Neuronal stem cell (in vitro differentiated cells): ENCODE measurements around the gene TSC22D3.

Experiments
- DNase-seq: peaks from one replicate; pipeline ENCODE4 v3.0.0-alpha.2; 2013; ENCODE audit warnings: low spot score
- H2AFZ ChIP-seq: one replicate; pipeline ENCODE4 v1.6.1; 2013; ENCODE audit warnings: mild to moderate bottlenecking, low read length, inconsistent platforms
- H2AK5ac ChIP-seq: 2 replicates; pipeline ENCODE4 v1.6.1; 2013; ENCODE audit warnings: low read depth, mild to moderate bottlenecking, inconsistent platforms, low read length, moderate library complexity, mixed read lengths
- H2BK120ac ChIP-seq: 2 replicates; pipeline ENCODE4 v1.6.1; 2013; ENCODE audit warnings: low read depth, mild to moderate bottlenecking, inconsistent platforms, low read length, moderate library complexity, mixed read lengths
- H2BK12ac ChIP-seq: one replicate; pipeline ENCODE4 v1.6.1; 2013; ENCODE audit warnings: low read length, inconsistent platforms
- H2BK15ac ChIP-seq: 2 replicates; pipeline ENCODE4 v1.6.1; 2013; ENCODE audit warnings: mild to moderate bottlenecking, low read length, inconsistent platforms, mixed read lengths
- H2BK5ac ChIP-seq: one replicate; pipeline ENCODE4 v1.6.1; 2013; ENCODE audit warnings: inconsistent platforms, mild to moderate bottlenecking, low read length, moderate library complexity
- H3K14ac ChIP-seq: one replicate; pipeline ENCODE4 v1.6.1; 2013; ENCODE audit warnings: low read length, inconsistent platforms
- H3K18ac ChIP-seq: 2 replicates; pipeline ENCODE4 v1.6.1; 2013; ENCODE audit warnings: low read length, inconsistent platforms
- H3K23ac ChIP-seq: 2 replicates; pipeline ENCODE4 v1.6.1; 2013; ENCODE audit warnings: low read depth, mild to moderate bottlenecking, mixed read lengths, low read length, inconsistent platforms; ENCODE audit not compliant: poor library complexity
- H3K27ac ChIP-seq: replicated peaks from 3 replicates; pipeline ENCODE4 v1.5.1; 2013; ENCODE audit warnings: low read length, inconsistent platforms
- H3K27me3 ChIP-seq, 3 experiments: 2 replicates each; pipeline ENCODE4 v1.6.1; 2013; ENCODE audit warnings: low read length in 3 of 3, mild to moderate bottlenecking in 2 of 3, inconsistent platforms in 1 of 3, low read depth in 1 of 3, mixed read lengths in 1 of 3, moderate library complexity in 1 of 3; ENCODE audit not compliant: control insufficient read depth in 3 of 3, insufficient read depth in 3 of 3
- H3K36me3 ChIP-seq, 2 donors: replicated peaks in 1 of 2; 2 replicates each; pipeline ENCODE4 v1.6.1; 2013; ENCODE audit warnings: low read length in 2 of 2; ENCODE audit not compliant: control insufficient read depth in 2 of 2, insufficient read depth in 2 of 2
- H3K4ac ChIP-seq: 2 replicates; pipeline ENCODE4 v1.6.1; 2013; ENCODE audit warnings: inconsistent platforms, mild to moderate bottlenecking, low read length, moderate library complexity
- H3K4me1 ChIP-seq, 2 donors: 1 replicate in 1 of 2; 2 replicates in 1 of 2; pipeline ENCODE4 v1.6.1; 2013; ENCODE audit warnings: low read length in 2 of 2, low read depth in 1 of 2; ENCODE audit not compliant: control insufficient read depth in 2 of 2, insufficient read depth in 1 of 2
- H3K4me2 ChIP-seq: one replicate; pipeline ENCODE4 v1.6.1; 2013; ENCODE audit warnings: mild to moderate bottlenecking, low read length, inconsistent platforms; ENCODE audit not compliant: insufficient read depth, poor library complexity, severe bottlenecking
- H3K4me3 ChIP-seq, 2 donors: 2 replicates each; pipeline ENCODE4 v1.5.1; 2013; ENCODE audit warnings: low read length in 2 of 2, mild to moderate bottlenecking in 2 of 2, inconsistent platforms in 1 of 2, moderate library complexity in 1 of 2
- H3K79me1 ChIP-seq: one replicate; pipeline ENCODE4 v1.6.1; 2013; ENCODE audit warnings: low read depth, mild to moderate bottlenecking, inconsistent platforms, low read length, moderate library complexity
- H3K9ac ChIP-seq: one replicate; pipeline ENCODE4 v1.6.1; 2013; ENCODE audit warnings: mild to moderate bottlenecking, low read depth, low read length, inconsistent platforms; ENCODE audit not compliant: poor library complexity
- H3K9me3 ChIP-seq, 2 donors: replicated peaks in 1 of 2; 2 replicates each; pipeline versions ENCODE3 to v1.6.1; 2013; ENCODE audit warnings: low read length in 2 of 2, mild to moderate bottlenecking in 2 of 2, inconsistent platforms in 1 of 2, low read depth in 1 of 2, mixed read lengths in 1 of 2, moderate library complexity in 1 of 2; ENCODE audit not compliant: control insufficient read depth in 2 of 2, insufficient read depth in 1 of 2
- H4K8ac ChIP-seq: one replicate; pipeline ENCODE4 v1.6.1; 2013; ENCODE audit warnings: low read depth, mild to moderate bottlenecking, inconsistent platforms, low read length, moderate library complexity
- H4K91ac ChIP-seq: one replicate; pipeline ENCODE4 v1.6.1; 2013; ENCODE audit warnings: low read length, low read depth, mild to moderate bottlenecking, inconsistent platforms; ENCODE audit not compliant: poor library complexity
- WGBS, 2 donors: extraction: QIAGEN DNeasy Blood & Tissue Kit; methylation state at CpG; one replicate each; pipeline ENCODE4 v1.1.7; 2013; ENCODE audit warnings: missing lambda C conversion rate in 2 of 2, mixed read lengths in 1 of 2; ENCODE audit not compliant: insufficient read length in 2 of 2, insufficient replicate concordance in 1 of 2; ENCODE audit errors: extremely low coverage in 2 of 2; 5-methylcytosine and 5-hydroxymethylcytosine counted together

The TSC22D3 gene

DNA sequence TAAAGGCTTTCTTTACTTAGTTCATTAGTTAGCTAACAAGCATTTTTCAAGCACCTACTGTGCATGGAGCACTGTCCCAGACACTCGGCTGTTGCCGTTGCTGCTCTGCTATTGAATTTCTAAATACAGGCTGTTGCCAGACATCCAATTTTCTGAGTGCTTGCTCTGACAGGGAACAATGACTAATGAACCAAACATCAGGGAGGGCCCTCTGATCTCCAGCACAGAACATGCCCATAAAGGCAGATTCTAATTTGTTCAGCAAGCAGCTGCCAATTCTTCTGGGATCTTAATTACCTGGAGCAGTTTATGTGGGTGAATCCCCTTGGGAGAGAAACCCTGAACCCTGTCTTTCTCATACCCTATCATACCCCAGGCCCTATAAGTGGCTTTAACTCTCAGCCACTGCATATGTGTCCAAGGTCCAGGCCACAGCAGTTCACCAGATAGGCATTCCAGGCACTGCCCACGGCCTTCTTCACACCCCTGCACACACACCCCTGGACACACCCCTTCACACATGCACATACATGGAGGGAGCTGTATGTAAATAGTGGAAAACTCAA, 27.9 kb downstream of the TSC22D3 start:
- H3K4me3 ChIP-seq: no peak overlapping the region
- H3K79me1 ChIP-seq: no peaks in the 10 kb centered on the region
- H2BK15ac ChIP-seq: no peak overlapping the region
- no peak overlapping the region for H3K4me2 ChIP-seq
- H3K4ac ChIP-seq: no peak overlapping the region
- H3K23ac ChIP-seq: no peak overlapping the region
- H4K8ac ChIP-seq: no peak overlapping the region
- no peak for DNase-seq
- H3K18ac ChIP-seq: no peak overlapping the region
- H2BK5ac ChIP-seq: no peak overlapping the region
- no peak overlapping the region for H3K27ac ChIP-seq
- H2AFZ ChIP-seq: no peak overlapping the region
- no peak overlapping the region for H2AK5ac ChIP-seq
- peaks cover 0 to 69% (median 0%) of the 10 kb centered on the region in 3 experiments for H3K27me3 ChIP-seq
- H2BK12ac ChIP-seq: no peak overlapping the region
- H4K91ac ChIP-seq: no peak overlapping the region
- no CpG with 5 or more reads among the region's 3 CpGs for WGBS, 2 donors
- no peak overlapping the region for H2BK120ac ChIP-seq
- peaks cover 0 to 8% of the 10 kb centered on the region in 2 donors for H3K4me1 ChIP-seq
- no peak overlapping the region for H3K14ac ChIP-seq
- no peak overlapping the region for H3K9ac ChIP-seq
- H3K9me3 ChIP-seq: no peaks in the 10 kb centered on the region
- no peaks in the 10 kb centered on the region for H3K36me3 ChIP-seq

DNA sequence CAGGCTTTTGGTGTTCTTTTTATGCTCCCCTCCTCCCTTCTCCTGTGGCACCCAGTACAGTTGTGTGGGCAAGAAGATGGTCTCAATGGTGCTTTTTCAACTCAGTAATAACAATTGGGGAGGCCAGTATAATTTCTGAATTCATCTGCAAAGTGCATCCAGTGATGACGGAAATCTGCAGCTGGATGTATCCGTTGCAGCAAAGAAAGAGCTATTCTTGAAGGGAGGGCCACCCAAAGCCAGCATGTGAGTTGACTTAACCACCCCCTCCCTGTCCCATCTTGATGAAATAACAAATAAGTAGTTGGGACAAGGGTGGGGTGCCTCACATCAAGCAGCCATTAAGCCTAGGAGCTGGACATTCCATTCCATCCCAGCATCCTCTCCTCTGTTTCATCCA, 30.7 kb downstream of the TSC22D3 start:
- Histone ChIP-seq H3K27ac (no peak overlapping the region), H2BK120ac (no peak overlapping the region), H4K8ac (no peak overlapping the region), H3K4me1 (peaks cover 0 to 16% of the 10 kb centered on the region in 2 donors), H2BK5ac (no peak overlapping the region), H3K79me1 (no peaks in the 10 kb centered on the region), H3K27me3 (peaks cover 0 to 68% (median 0%) of the 10 kb centered on the region in 3 experiments), H2BK12ac (no peak overlapping the region), H3K36me3 (no peaks in the 10 kb centered on the region), H3K4ac (no peak overlapping the region), H3K18ac (no peak overlapping the region), H3K4me2 (no peak overlapping the region), H3K9me3 (no peaks in the 10 kb centered on the region), H3K9ac (no peak overlapping the region), H4K91ac (no peak overlapping the region), H2AFZ (no peak overlapping the region), H3K14ac (no peak overlapping the region), H3K4me3 (no peak overlapping the region), H3K23ac (no peak overlapping the region), H2AK5ac (no peak overlapping the region), H2BK15ac (no peak overlapping the region)
- no CpG with 5 or more reads among the region's 2 CpGs for WGBS, 2 donors
- DNase-seq: no peak

GRCh38 chrX:107743995-107744394, 31.6 kb downstream of the TSC22D3 start:
- Histone ChIP-seq H2AK5ac (no peak overlapping the region), H3K4me3 (no peak overlapping the region), H2AFZ (no peak overlapping the region), H4K8ac (no peak overlapping the region), H3K79me1 (no peaks in the 10 kb centered on the region), H3K36me3 (no peaks in the 10 kb centered on the region), H3K4ac (no peak overlapping the region), H3K27ac (no peak overlapping the region), H2BK15ac (no peak overlapping the region), H2BK12ac (no peak overlapping the region), H3K4me1 (peaks cover 0 to 16% of the 10 kb centered on the region in 2 donors), H2BK5ac (no peak overlapping the region), H4K91ac (no peak overlapping the region), H3K27me3 (peaks cover 0 to 63% (median 0%) of the 10 kb centered on the region in 3 experiments), H2BK120ac (no peak overlapping the region), H3K18ac (no peak overlapping the region), H3K9me3 (no peaks in the 10 kb centered on the region), H3K23ac (no peak overlapping the region), H3K9ac (no peak overlapping the region), H3K4me2 (no peak overlapping the region), H3K14ac (no peak overlapping the region)
- WGBS, 2 donors: no CpG with 5 or more reads among the region's 7 CpGs
- DNase-seq: no peak

GRCh38 chrX:107742700-107743191, 32.8 kb downstream of the TSC22D3 start:
- Histone ChIP-seq H2BK12ac (no peak overlapping the region), H3K79me1 (no peaks in the 10 kb centered on the region), H2AK5ac (peak overlapping the region; percentile 46), H3K23ac (no peak overlapping the region), H3K9me3 (no peaks in the 10 kb centered on the region), H2AFZ (peak overlapping the region; percentile 80), H3K4me1 (peaks cover 0 to 13% of the 10 kb centered on the region in 2 donors), H3K4me3 (no peak overlapping the region), H4K91ac (peak overlapping the region; percentile 30), H3K18ac (peak overlapping the region; percentile 76), H3K27ac (no peak overlapping the region), H2BK5ac (no peak overlapping the region), H2BK15ac (no peak overlapping the region), H3K4ac (no peak overlapping the region), H3K14ac (no peak overlapping the region), H3K36me3 (no peaks in the 10 kb centered on the region), H3K9ac (no peak overlapping the region), H4K8ac (no peak overlapping the region), H3K4me2 (peak overlapping the region; percentile 25), H3K27me3 (peaks cover 0 to 54% (median 0%) of the 10 kb centered on the region in 3 experiments), H2BK120ac (no peak overlapping the region)
- no peak for DNase-seq
- WGBS, 2 donors: no CpG with 5 or more reads among the region's 23 CpGs
